HG02571 (cell line): ENCODE data around the gene CEP164.

Source experiments
- ATAC-seq: cut with Tn5 transposase; IDR thresholded peaks from one replicate; pipeline ENCODE4 v1.9.1; 2021; ENCODE audit warnings: mild to moderate bottlenecking, moderate library complexity; ENCODE audit not compliant: unreplicated experiment

Gene CEP164

GRCh38 chr11:117356126-117356890 is 28.7 kb downstream of the CEP164 start:
- ATAC-seq = no peak

GRCh38 chr11:117361432-117361831 is 33.8 kb downstream of the CEP164 start:
- no peak for ATAC-seq

GRCh38 chr11:117366248-117366647 is 38.6 kb downstream of the CEP164 start:
- no peak for ATAC-seq

GRCh38 chr11:117366875-117367274 is 39.2 kb downstream of the CEP164 start:
- ATAC-seq = no peak

- ATAC-seq = no peak
These were observed 41.9 kb downstream of the CEP164 start for GRCh38 chr11:117369534-117369933.

GRCh38 chr11:117371453-117371852 is 43.8 kb downstream of the CEP164 start:
- no peak for ATAC-seq

- ATAC-seq = no peak
These were observed 46.8 kb downstream of the CEP164 start for GRCh38 chr11:117374316-117375055.

- no peak for ATAC-seq
These were observed 48.3 kb downstream of the CEP164 start for GRCh38 chr11:117375960-117376359.

- ATAC-seq = no peak
These were observed 48.9 kb downstream of the CEP164 start for GRCh38 chr11:117376517-117376916.

- ATAC-seq = no peak
These were observed 51.6 kb downstream of the CEP164 start for GRCh38 chr11:117378976-117379865.

- no peak for ATAC-seq
These were observed 53.0 kb downstream of the CEP164 start for GRCh38 chr11:117380676-117381075.

- ATAC-seq = no peak
These were observed 54.1 kb downstream of the CEP164 start for GRCh38 chr11:117381481-117382387.

- ATAC-seq = no peak
These were observed 55.1 kb downstream of the CEP164 start for GRCh38 chr11:117382746-117383145.

GRCh38 chr11:117384045-117384444 is 56.4 kb downstream of the CEP164 start:
- no peak for ATAC-seq

- no peak for ATAC-seq
These were observed 57.8 kb downstream of the CEP164 start for GRCh38 chr11:117385471-117385870.

- ATAC-seq = no peak
These were observed 58.3 kb downstream of the CEP164 start for GRCh38 chr11:117385906-117386305.

- no peak for ATAC-seq
These were observed 60.5 kb downstream of the CEP164 start for GRCh38 chr11:117387992-117388755.

- ATAC-seq = no peak
These were observed 63.1 kb downstream of the CEP164 start for GRCh38 chr11:117390743-117391142.

- ATAC-seq = no peak
These were observed 63.5 kb downstream of the CEP164 start for GRCh38 chr11:117391181-117391580.
